Measurements from ENCODE around the gene RUBCN.
"Not testable (repeated sequence)": the region's sequence is repeated elsewhere in the genome, so short reads cannot be mapped to it uniquely, and the experiment has no call there.

The RUBCN gene

GRCh38 chr3:197685546-197685945 is 51.2 kb downstream of the RUBCN start:
- DNase-seq (ENCODE audit: low read depth, low spot score) = no peak

- DNase-seq (ENCODE audit: low read depth, low spot score) = no peak
Measured at GRCh38 chr3:197683191-197683590, 53.5 kb downstream of the RUBCN start.

GRCh38 chr3:197682713-197683112 is 54.0 kb downstream of the RUBCN start:
- DNase-seq (ENCODE audit: low read depth, low spot score) = no peak

DNA sequence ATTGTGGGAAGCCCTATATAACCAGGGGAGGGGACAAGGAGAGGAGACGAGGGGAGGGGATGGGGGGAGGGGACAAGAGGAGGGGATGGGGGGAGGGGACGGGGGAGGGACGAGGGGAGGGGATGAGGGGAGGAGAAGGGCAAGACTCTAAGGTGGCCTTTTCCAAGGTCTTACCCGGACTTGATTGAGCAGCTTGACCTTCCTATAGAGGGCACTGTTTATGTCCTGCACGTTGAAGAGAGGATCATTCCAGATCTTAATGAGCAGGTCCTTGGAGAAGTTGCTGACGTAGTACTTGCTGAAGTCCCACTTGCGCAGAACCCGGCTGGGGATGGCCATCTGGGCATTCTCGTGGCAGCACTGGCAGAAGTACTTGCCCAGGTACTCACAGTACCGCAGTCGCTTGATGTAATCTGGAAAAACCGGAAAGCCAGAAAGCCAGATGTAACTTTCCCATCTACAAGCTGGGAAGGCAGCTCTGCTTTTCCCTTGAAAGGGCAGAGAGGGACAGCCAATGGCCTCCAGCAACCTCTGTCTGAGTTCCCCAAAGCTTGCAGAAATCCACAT is 55.7 kb downstream of the RUBCN start:
- no peak for DNase-seq (ENCODE audit: low read depth, low spot score)

- DNase-seq (ENCODE audit: low read depth, low spot score) = no peak
Measured at GRCh38 chr3:197675951-197676350, 60.8 kb downstream of the RUBCN start.

- no peak for DNase-seq (ENCODE audit: low read depth, low spot score)
Measured at GRCh38 chr3:197675563-197675860, 61.2 kb downstream of the RUBCN start.

GRCh38 chr3:197674741-197675562 is 61.8 kb downstream of the RUBCN start:
- DNase-seq (ENCODE audit: low read depth, low spot score) = no peak

DNA sequence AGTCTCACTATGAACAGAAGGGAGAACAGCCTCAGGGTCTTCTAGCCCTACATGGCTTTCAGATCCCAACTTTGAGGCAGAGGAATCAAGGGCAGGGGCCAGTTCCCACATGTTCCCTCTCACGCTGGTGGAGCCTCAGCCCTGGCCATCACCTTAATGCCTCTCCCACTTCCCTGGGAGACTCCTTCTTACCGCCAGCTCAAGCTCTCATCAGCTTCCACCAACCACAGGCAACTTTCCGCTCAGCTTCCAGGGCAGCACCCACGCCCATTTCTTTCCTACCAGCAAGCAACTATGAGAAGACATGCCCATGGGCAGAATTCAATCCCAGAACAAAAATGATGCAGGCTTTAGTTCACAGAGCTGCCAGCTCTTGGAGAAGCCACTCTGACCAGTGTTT is 63.5 kb downstream of the RUBCN start:
- no peak for DNase-seq (ENCODE audit: low read depth, low spot score)

DNA sequence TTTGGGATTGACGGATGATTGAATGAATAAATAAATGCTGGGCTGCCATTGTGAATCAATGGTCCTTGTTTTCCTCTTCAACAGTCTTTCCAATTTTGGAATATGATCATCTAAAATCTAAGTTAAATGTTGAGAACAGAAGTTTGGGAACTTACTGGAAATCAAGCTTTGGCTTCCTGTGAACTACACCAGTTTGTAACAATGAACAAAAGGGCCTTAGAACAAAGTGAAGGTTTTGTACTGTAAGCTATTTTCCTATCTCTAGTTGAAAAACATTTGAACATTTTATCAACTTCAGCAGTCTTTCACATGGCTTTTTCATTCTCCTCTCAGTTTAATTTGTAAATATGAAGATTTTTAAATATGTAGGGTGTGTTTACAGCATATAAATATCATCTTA is 66.3 kb downstream of the RUBCN start:
- no peak for DNase-seq (ENCODE audit: low read depth, low spot score)

DNA sequence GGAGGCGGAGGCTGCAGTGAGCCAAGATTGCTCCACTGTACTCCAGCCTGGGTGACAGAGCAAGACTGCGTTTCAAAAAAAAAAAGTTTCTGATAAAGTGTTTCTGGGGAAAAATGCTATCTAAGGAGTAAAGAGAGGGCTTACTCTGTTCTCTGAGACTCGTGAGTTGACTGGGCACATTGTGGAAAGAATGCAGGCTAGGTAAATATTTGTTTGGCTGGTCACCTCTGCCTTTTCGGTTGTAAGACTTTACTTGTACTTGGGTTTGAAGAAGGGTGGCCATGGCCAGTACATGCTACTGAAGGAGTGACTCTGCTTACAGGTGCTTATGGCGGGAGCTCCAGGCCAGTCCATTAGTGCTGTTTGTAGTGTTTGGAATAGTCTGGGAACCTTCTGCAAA is 68.7 kb downstream of the RUBCN start:
- DNase-seq (ENCODE audit: low read depth, low spot score) = no peak

- DNase-seq (ENCODE audit: low read depth, low spot score) = not testable (repeated sequence)
Measured at GRCh38 chr3:197667293-197667692, 69.4 kb downstream of the RUBCN start.

- not testable (repeated sequence) for DNase-seq (ENCODE audit: low read depth, low spot score)
Measured at GRCh38 chr3:197666221-197666842, 70.4 kb downstream of the RUBCN start.

DNA sequence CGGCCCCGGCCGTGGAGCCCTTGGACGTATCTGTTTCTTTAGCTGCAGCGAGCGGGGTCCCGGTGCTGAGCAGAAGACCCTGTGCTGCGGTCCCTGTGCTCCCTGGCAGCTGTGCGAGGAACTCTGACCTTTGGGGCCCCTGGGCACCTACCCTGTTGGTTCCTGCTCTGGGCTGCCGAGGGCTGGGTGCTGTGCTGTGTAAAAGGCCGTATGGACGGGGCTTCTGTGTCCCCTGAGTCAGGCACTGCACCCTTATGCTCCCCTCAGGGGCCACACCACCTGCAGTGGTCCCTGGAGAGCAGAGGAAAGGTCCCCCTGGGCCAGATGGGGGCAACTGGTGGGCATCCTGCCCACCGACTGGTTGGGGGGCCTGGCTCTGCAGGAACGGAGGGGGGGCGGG is 71.2 kb downstream of the RUBCN start:
- not testable (repeated sequence) for DNase-seq (ENCODE audit: low read depth, low spot score)

DNA sequence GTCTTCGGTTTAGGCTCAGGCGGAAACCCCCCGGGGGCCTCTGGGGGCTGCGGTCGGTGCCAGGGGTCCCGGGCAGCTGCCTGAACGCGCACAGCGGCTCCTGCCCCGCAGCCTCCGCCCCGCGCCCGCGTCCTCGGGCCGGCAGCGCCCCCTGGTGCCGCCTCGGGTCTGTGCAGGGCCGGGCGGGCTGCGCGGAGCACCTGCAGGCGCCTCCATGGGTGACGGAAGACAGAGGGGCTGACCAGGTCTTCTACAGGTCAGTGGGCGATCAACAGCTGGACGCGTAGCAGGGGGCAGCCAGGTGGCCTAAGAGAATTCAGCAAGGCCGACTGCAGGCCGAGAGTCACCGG is 71.6 kb downstream of the RUBCN start:
- DNase-seq (ENCODE audit: low read depth, low spot score) = not testable (repeated sequence)

- DNase-seq (ENCODE audit: low read depth, low spot score) = not testable (repeated sequence)
Measured at GRCh38 chr3:197664414-197665141, 72.1 kb downstream of the RUBCN start.

- not testable (repeated sequence) for DNase-seq (ENCODE audit: low read depth, low spot score)
Measured at GRCh38 chr3:197663367-197664140, 73.2 kb downstream of the RUBCN start.

GRCh38 chr3:197662352-197662751 is 74.4 kb downstream of the RUBCN start:
- DNase-seq (ENCODE audit: low read depth, low spot score) = peak; percentile 13

DNA sequence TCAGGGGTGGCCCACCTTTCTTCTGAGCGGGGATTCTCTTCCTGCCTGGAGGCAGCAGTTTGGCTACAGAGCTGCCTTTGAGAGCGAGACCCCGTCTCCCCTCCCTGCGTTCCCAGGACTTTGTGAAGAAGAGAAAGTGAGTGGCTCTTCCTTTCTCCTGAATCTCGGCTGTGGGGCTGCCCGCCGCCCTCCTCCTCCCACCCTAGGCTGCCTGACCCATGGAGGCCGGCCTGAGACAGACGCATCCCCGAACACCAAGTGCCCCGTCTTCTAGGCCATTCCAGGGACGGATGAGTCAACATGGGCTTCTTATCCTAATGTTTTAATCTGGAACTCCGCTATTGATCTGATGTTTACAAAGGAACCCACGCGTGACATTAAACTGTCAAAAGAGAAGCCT is 74.8 kb downstream of the RUBCN start:
- not testable (repeated sequence) for DNase-seq (ENCODE audit: low read depth, low spot score)

DNA sequence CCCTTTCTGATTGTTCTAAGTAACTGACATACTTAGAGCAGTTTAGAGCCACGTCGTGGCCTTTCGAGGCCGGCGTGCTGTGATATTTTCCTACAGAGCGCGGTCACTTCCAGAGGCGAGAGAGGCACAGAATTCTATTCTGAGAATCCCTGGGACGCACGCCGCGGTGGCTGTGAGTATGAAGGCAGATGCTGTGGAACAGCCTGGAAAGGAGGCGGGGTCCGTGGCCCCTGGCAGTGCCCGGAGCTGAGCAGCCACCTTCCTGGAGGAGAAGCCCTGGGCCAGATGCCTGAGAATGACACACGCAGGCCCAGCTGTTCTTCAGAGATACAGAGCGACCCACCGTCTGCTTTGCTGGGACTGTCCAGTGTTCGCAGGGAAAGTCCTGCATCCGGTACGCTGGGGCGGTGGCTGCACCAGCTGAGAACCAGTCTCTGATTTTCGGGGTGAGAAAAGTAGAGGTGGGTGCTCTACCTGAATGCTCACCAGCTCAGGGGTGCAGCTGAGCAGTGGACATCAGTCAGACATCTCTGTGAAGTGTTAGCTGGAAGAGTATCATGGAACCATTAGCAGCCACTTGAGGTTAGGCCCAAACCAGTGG is 75.4 kb downstream of the RUBCN start:
- not testable (repeated sequence) for DNase-seq (ENCODE audit: low read depth, low spot score)

GRCh38 chr3:197659701-197660100 is 77.0 kb downstream of the RUBCN start:
- DNase-seq (ENCODE audit: low read depth, low spot score) = not testable (repeated sequence)

DNA sequence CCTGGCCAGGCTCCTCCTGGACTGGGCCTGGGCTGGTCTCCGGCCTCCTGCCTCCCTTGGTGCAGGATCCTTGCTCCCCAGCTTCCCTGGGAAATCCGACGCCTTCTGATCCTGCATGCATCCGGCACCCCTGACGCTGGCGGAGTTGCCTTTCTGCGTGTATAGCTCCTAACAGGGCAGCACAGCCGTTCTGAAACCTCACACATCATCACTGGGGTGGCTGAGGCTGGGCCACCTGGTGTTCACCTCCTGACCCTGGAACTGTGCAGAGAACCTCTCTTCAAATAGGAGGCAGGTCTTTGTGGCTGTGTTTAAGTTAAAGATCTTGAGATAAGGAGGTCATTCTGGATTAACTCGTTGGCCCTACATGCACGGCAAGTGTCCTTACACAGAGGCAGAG is 77.6 kb downstream of the RUBCN start:
- DNase-seq (ENCODE audit: low read depth, low spot score) = not testable (repeated sequence)
